GM06990 (cell line): ENCODE results near the gene CD300C.

Experiments
- DNase-seq: peaks from one replicate; pipeline ENCODE4 v3.0.0-alpha.2; 2011; ENCODE audit not compliant: insufficient read length; ENCODE audit errors: extremely low read depth
- H3K27me3 ChIP-seq: replicated peaks from 2 replicates; pipeline ENCODE4 v1.6.0; 2011; ENCODE audit warnings: low read length; ENCODE audit not compliant: control insufficient read depth, insufficient read depth
- H3K36me3 ChIP-seq: 2 replicates; pipeline ENCODE4 v1.5.1; 2011; ENCODE audit warnings: low read length; ENCODE audit not compliant: control insufficient read depth, insufficient read depth
- H3K4me3 ChIP-seq: replicated peaks from 2 replicates; pipeline ENCODE4 v1.5.1; 2011; ENCODE audit warnings: low read depth, mild to moderate bottlenecking, control low read depth, low read length
- CTCF ChIP-seq: IDR thresholded peaks from 2 replicates; pipeline ENCODE4 v1.5.1; 2011; ENCODE audit warnings: low read length, control low read depth, mild to moderate bottlenecking, inconsistent platforms; ENCODE audit not compliant: insufficient read depth, poor library complexity, severe bottlenecking

CD300C gene

GRCh38 chr17:74555427-74555940 is 9.6 kb upstream of the CD300C start:
- Histone ChIP-seq H3K4me3 (no peak overlapping the region), H3K36me3 (no peaks in the 10 kb centered on the region), H3K27me3 (peaks cover 3% of the 10 kb centered on the region)
- TF ChIP-seq CTCF = no peak
- no peak for DNase-seq

- TF ChIP-seq CTCF = no peak
- H3K4me3 ChIP-seq = no peak overlapping the region
- peaks cover 3% of the 10 kb centered on the region for H3K27me3 ChIP-seq
- H3K36me3 ChIP-seq = no peaks in the 10 kb centered on the region
- DNase-seq = no peak
Measured at GRCh38 chr17:74554909-74555308, 9.0 kb upstream of the CD300C start.

- Histone ChIP-seq H3K36me3 (no peaks in the 10 kb centered on the region), H3K4me3 (no peak overlapping the region), H3K27me3 (peaks cover 3% of the 10 kb centered on the region)
- TF ChIP-seq CTCF = no peak
- no peak for DNase-seq
Measured at GRCh38 chr17:74552037-74552436, 6.1 kb upstream of the CD300C start.

GRCh38 chr17:74550602-74551001 is 4.7 kb upstream of the CD300C start:
- Histone ChIP-seq H3K4me3 (no peak overlapping the region), H3K36me3 (no peaks in the 10 kb centered on the region), H3K27me3 (peaks cover 2% of the 10 kb centered on the region; the same call in 1 of the 2 replicates)
- DNase-seq = no peak
- no peak for TF ChIP-seq CTCF

- Histone ChIP-seq H3K27me3 (peaks cover 2% of the 10 kb centered on the region; the same call in 1 of the 2 replicates), H3K4me3 (no peak overlapping the region)
- TF ChIP-seq CTCF = no peak
Measured at GRCh38 chr17:74549343-74549742, 3.4 kb upstream of the CD300C start.

GRCh38 chr17:74547736-74548135 is 1.8 kb upstream of the CD300C start:
- TF ChIP-seq CTCF = no peak
- Histone ChIP-seq H3K27me3 (peaks cover 2% of the 10 kb centered on the region; the same call in 1 of the 2 replicates), H3K36me3 (no peaks in the 10 kb centered on the region), H3K4me3 (no peak overlapping the region)
- no peak for DNase-seq

More at GRCh38 chr17:74549343-74549742, 3.4 kb upstream of the CD300C start:
- no peak for DNase-seq
- H3K36me3 ChIP-seq = no peaks in the 10 kb centered on the region
